Sigmoid colon (tissue), 7 donors: ENCODE results near the gene AVPR1B. TPM values are rescaled to one million over a fixed set of nuclear protein-coding genes. Genes with fewer than 3 reads are reported as not detected.

Experiments used
- DNase-seq: peaks from one replicate; pipeline ENCODE4 v3.0.0-alpha.2; 2019
- H3K27ac ChIP-seq, 4 donors: fragments of 200-600 bp; sonication (generic); one replicate each; pipeline ENCODE4 v1.5.1; 2016 to 2019; ENCODE audit warnings: mild to moderate bottlenecking in 1 of 4
- H3K27me3 ChIP-seq, 3 donors: fragments of 200-600 bp; sonication (generic); one replicate each; pipeline ENCODE4 v1.5.1; 2019; ENCODE audit warnings: mild to moderate bottlenecking in 1 of 3
- H3K36me3 ChIP-seq, 4 donors: fragments of 200-600 bp; sonication (generic); one replicate each; pipeline ENCODE4 v1.5.1; 2016 to 2019
- H3K4me1 ChIP-seq, 4 donors: fragments of 200-600 bp; sonication (generic); one replicate each; pipeline ENCODE4 v1.5.1; 2017 to 2019
- H3K4me3 ChIP-seq, 4 donors: fragments of 200-600 bp; sonication (generic); one replicate each; pipeline ENCODE4 v1.5.1; 2017 to 2019; ENCODE audit warnings: mild to moderate bottlenecking in 2 of 4, moderate library complexity in 1 of 4
- H3K9me3 ChIP-seq, 4 donors: fragments of 200-600 bp in 3 of 4; sonication (generic) in 3 of 4; one replicate each; pipeline versions ENCODE4 v1.5.1 to v1.6.1; 2013 to 2019
- CTCF ChIP-seq, 4 experiments: fragments of 450-650 bp in 3 of 4; fragments of 200-600 bp in 1 of 4; IDR thresholded peaks; one replicate each; pipeline ENCODE4 v1.5.1; 2016 to 2019; ENCODE audit warnings: antibody characterized with exemption in 4 of 4, mild to moderate bottlenecking in 3 of 4, moderate library complexity in 2 of 4
- EP300 ChIP-seq, 4 donors: sonication (generic); formaldehyde crosslinking; IDR thresholded peaks; one replicate each; pipeline ENCODE4 v1.6.1; 2017; ENCODE audit warnings: antibody characterized with exemption in 4 of 4
- POLR2A ChIP-seq, 2 donors: fragments of 450-650 bp; IDR thresholded peaks; one replicate each; pipeline ENCODE4 v1.6.1; 2016; ENCODE audit warnings: antibody characterized with exemption in 2 of 2, mild to moderate bottlenecking in 2 of 2, moderate library complexity in 2 of 2
- POLR2AphosphoS5 ChIP-seq, 4 donors: sonication (generic); formaldehyde crosslinking; IDR thresholded peaks; one replicate each; pipeline ENCODE4 v1.6.1; 2017; ENCODE audit warnings: antibody characterized with exemption in 4 of 4
- WGBS, 2 donors: extraction: QIAGEN DNeasy Blood & Tissue Kit; methylation state at CpG; one replicate each; pipeline ENCODE4 v1.1.7; 2013; 5-methylcytosine and 5-hydroxymethylcytosine counted together
- intact Hi-C: fragments of 100-400 bp; cut with DNase I; formaldehyde crosslinking; loops from one replicate; pipeline ENCODE4 v1.15.1; 2023
- polyA plus RNA-seq, 3 donors: library from polyadenylated mRNA; stranded (reverse); fragments of 200-250 nt; gene quantifications; one replicate each; pipeline ENCODE4 v1.2.3, GENCODE V29; 2013
- total RNA-seq, 4 donors: library from RNA; depleted of rRNA; stranded (reverse); fragments of >200 nt; gene quantifications; one replicate each; pipeline ENCODE4 v1.1.0, GENCODE V29; 2016
- donor health status: healthy with polysubstance abuse.
- donor health status: Bipolar disorder and iron deficiency.
- donor health status: healthy.

The AVPR1B gene
- total and polyA plus RNA-seq, 7 donors, result 0.23 to 0.36 TPM; not detected in 5

GRCh38 chr1:206100226-206100815 is 16.9 kb downstream of the AVPR1B start:
- Histone ChIP-seq H3K27ac (no peak overlapping the region), H3K36me3 (no peaks in the 10 kb centered on the region), H3K4me3 (no peak overlapping the region), H3K27me3 (no peaks in the 10 kb centered on the region), H3K4me1 (no peaks in the 10 kb centered on the region), H3K9me3 (no peaks in the 10 kb centered on the region)
- DNase-seq, result no peak
- intact Hi-C loops, result no loop called here
- TF ChIP-seq POLR2AphosphoS5 (IDR thresholded peaks at IDR 0.05), result no peak
- TF ChIP-seq POLR2A (IDR thresholded peaks at IDR 0.05), result no peak
- TF ChIP-seq CTCF (IDR thresholded peaks at IDR 0.05), result no peak
- TF ChIP-seq EP300 (IDR thresholded peaks at IDR 0.05), result no peak
- WGBS, 2 donors, result 90 to 92% methylated on average over 1 of the region's 1 CpG

GRCh38 chr1:206098242-206098919 is 18.8 kb downstream of the AVPR1B start:
- intact Hi-C loops, result no loop called here
- Histone ChIP-seq H3K27me3 (no peaks in the 10 kb centered on the region), H3K9me3 (no peaks in the 10 kb centered on the region), H3K27ac (no peak overlapping the region), H3K4me1 (no peaks in the 10 kb centered on the region), H3K36me3 (no peaks in the 10 kb centered on the region), H3K4me3 (no peak overlapping the region)
- WGBS, 2 donors, result 85 to 86% methylated on average over 9 of the region's 9 CpGs
- TF ChIP-seq CTCF (IDR thresholded peaks at IDR 0.05) (no peak), EP300 (IDR thresholded peaks at IDR 0.05) (no peak), POLR2A (IDR thresholded peaks at IDR 0.05) (no peak), POLR2AphosphoS5 (IDR thresholded peaks at IDR 0.05) (no peak)
- DNase-seq, result no peak

GRCh38 chr1:206097381-206097780 is 19.8 kb downstream of the AVPR1B start:
- WGBS, 2 donors, result 72 to 75% methylated on average over 3 of the region's 3 CpGs
- Histone ChIP-seq H3K27me3 (no peaks in the 10 kb centered on the region), H3K4me1 (no peaks in the 10 kb centered on the region), H3K4me3 (no peak overlapping the region), H3K9me3 (no peaks in the 10 kb centered on the region), H3K36me3 (no peaks in the 10 kb centered on the region), H3K27ac (no peak overlapping the region)
- intact Hi-C loops, result no loop called here
- DNase-seq, result no peak
- TF ChIP-seq EP300 (IDR thresholded peaks at IDR 0.05), result no peak

GRCh38 chr1:206094024-206094423 is 23.2 kb downstream of the AVPR1B start:
- 9 to 23% methylated on average over 7 of the region's 7 CpGs for WGBS, 2 donors
- no peaks in the 10 kb centered on the region for H3K9me3 ChIP-seq
- intact Hi-C loops, result no loop called here
- TF ChIP-seq POLR2AphosphoS5 (IDR thresholded peaks at IDR 0.05) (no peak), CTCF (IDR thresholded peaks at IDR 0.05) (no peak), EP300 (IDR thresholded peaks at IDR 0.05) (no peak), POLR2A (IDR thresholded peaks at IDR 0.05) (no peak)
- no peak overlapping the region for H3K4me3 ChIP-seq
- no peaks in the 10 kb centered on the region for H3K36me3 ChIP-seq
- H3K27me3 ChIP-seq, result no peaks in the 10 kb centered on the region
- no peak for DNase-seq
- no peak overlapping the region for H3K27ac ChIP-seq
- no peaks in the 10 kb centered on the region for H3K4me1 ChIP-seq

- WGBS, 2 donors, result 64 to 65% methylated on average over 3 of the region's 3 CpGs
- Histone ChIP-seq H3K36me3 (no peaks in the 10 kb centered on the region), H3K9me3 (no peaks in the 10 kb centered on the region), H3K4me3 (no peak overlapping the region), H3K27ac (no peak overlapping the region), H3K4me1 (no peaks in the 10 kb centered on the region), H3K27me3 (no peaks in the 10 kb centered on the region)
- TF ChIP-seq EP300 (IDR thresholded peaks at IDR 0.05) (no peak), POLR2A (IDR thresholded peaks at IDR 0.05) (no peak), CTCF (IDR thresholded peaks at IDR 0.05) (no peak), POLR2AphosphoS5 (IDR thresholded peaks at IDR 0.05) (no peak)
- DNase-seq, result no peak
- intact Hi-C loops, result no loop called here
Measured at GRCh38 chr1:206089341-206089740, 27.8 kb downstream of the AVPR1B start.
